ENCODE results near the gene LMBRD2. TPM values are rescaled to one million over a fixed set of nuclear protein-coding genes. Genes with fewer than 3 reads are reported as not detected.

The LMBRD2 gene
- total RNA-seq, 1 experiment from 2014 or later: 5.6 TPM

GRCh38 chr5:36161361-36161760 lies 9.7 kb upstream of the LMBRD2 start (continued):
- TF ChIP-seq, protein P1, sequence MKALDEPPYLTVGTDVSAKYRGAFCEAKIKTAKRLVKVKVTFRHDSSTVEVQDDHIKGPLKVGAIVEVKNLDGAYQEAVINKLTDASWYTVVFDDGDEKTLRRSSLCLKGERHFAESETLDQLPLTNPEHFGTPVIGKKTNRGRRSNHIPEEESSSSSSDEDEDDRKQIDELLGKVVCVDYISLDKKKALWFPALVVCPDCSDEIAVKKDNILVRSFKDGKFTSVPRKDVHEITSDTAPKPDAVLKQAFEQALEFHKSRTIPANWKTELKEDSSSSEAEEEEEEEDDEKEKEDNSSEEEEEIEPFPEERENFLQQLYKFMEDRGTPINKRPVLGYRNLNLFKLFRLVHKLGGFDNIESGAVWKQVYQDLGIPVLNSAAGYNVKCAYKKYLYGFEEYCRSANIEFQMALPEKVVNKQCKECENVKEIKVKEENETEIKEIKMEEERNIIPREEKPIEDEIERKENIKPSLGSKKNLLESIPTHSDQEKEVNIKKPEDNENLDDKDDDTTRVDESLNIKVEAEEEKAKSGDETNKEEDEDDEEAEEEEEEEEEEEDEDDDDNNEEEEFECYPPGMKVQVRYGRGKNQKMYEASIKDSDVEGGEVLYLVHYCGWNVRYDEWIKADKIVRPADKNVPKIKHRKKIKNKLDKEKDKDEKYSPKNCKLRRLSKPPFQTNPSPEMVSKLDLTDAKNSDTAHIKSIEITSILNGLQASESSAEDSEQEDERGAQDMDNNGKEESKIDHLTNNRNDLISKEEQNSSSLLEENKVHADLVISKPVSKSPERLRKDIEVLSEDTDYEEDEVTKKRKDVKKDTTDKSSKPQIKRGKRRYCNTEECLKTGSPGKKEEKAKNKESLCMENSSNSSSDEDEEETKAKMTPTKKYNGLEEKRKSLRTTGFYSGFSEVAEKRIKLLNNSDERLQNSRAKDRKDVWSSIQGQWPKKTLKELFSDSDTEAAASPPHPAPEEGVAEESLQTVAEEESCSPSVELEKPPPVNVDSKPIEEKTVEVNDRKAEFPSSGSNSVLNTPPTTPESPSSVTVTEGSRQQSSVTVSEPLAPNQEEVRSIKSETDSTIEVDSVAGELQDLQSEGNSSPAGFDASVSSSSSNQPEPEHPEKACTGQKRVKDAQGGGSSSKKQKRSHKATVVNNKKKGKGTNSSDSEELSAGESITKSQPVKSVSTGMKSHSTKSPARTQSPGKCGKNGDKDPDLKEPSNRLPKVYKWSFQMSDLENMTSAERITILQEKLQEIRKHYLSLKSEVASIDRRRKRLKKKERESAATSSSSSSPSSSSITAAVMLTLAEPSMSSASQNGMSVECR (CRISPR knock-in tag; IDR thresholded peaks at IDR 0.05; ENCODE audit: borderline replicate concordance): no peak
- TF ChIP-seq, protein P2, sequence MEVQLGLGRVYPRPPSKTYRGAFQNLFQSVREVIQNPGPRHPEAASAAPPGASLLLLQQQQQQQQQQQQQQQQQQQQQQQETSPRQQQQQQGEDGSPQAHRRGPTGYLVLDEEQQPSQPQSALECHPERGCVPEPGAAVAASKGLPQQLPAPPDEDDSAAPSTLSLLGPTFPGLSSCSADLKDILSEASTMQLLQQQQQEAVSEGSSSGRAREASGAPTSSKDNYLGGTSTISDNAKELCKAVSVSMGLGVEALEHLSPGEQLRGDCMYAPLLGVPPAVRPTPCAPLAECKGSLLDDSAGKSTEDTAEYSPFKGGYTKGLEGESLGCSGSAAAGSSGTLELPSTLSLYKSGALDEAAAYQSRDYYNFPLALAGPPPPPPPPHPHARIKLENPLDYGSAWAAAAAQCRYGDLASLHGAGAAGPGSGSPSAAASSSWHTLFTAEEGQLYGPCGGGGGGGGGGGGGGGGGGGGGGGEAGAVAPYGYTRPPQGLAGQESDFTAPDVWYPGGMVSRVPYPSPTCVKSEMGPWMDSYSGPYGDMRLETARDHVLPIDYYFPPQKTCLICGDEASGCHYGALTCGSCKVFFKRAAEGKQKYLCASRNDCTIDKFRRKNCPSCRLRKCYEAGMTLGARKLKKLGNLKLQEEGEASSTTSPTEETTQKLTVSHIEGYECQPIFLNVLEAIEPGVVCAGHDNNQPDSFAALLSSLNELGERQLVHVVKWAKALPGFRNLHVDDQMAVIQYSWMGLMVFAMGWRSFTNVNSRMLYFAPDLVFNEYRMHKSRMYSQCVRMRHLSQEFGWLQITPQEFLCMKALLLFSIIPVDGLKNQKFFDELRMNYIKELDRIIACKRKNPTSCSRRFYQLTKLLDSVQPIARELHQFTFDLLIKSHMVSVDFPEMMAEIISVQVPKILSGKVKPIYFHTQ (CRISPR knock-in tag; IDR thresholded peaks at IDR 0.05): no peak
- no peak for TF ChIP-seq JAZF1 (CRISPR knock-in tag; IDR thresholded peaks at IDR 0.05)

DNA sequence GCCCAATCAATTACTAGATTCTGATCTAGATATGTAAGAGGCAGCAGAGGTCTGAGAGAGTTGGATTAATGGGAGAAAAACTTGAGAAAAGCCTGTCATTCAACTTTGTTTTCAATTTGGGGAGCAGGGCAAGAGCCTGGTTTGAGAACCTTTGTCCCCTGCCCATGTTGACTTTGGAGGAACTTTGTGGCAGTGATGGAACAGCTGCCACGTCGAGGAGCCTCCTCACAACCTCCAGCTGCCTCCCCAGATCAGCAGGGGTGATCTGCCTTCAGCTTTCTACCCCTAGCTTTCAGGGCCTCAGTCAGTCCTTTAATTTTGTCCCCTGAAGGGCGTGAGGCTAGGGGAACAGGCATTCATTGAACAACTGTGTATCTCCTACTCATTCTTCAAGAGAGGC lies 8.9 kb upstream of the LMBRD2 start:
- Mint-ChIP-seq H3K9me3 (no peaks in the 10 kb centered on the region), H3K4me1 (no peaks in the 10 kb centered on the region), H3K27me3 (ENCODE audit: low read depth) (no peaks in the 10 kb centered on the region), H3K36me3 (peaks cover 52% of the 10 kb centered on the region), H3K4me3 (no peak overlapping the region), H3K27ac (no peak overlapping the region)
- TF ChIP-seq KAT7 (CRISPR knock-in tag; IDR thresholded peaks at IDR 0.05; ENCODE audit: borderline replicate concordance) (no peak), RORB (CRISPR knock-in tag; IDR thresholded peaks at IDR 0.05) (no peak), PRRX2 (CRISPR knock-in tag; IDR thresholded peaks at IDR 0.05) (no peak)
- CTCF ChIA-PET: no interaction called here
- ATAC-seq (no peak), DNase-seq (ENCODE audit: low spot score) (no peak)
- POLR2A ChIA-PET: no interaction called here

DNA sequence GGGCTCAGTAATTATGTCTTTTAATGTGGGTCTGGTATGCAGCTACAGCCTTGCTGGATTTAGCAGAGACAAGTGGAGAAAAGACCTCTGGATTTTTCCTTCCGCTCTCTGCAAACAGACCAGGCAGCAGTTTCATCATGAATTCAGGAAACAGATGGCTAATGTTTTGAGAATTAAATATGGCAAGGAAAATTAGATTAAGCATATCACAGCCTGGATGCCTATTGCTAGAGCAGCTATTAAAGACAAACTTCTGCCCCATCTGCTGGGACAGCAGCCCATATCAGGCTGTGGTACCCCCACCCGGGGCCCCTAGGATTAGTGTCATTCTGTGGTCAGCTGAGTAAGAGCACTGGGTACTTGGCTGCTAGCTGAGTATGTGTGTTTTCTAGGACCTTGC lies 6.5 kb upstream of the LMBRD2 start:
- Mint-ChIP-seq H3K9me3 (no peaks in the 10 kb centered on the region), H3K27ac (no peak overlapping the region), H3K4me1 (peaks cover 5% of the 10 kb centered on the region), H3K36me3 (peaks cover 50% of the 10 kb centered on the region), H3K27me3 (ENCODE audit: low read depth) (no peaks in the 10 kb centered on the region), H3K4me3 (no peak overlapping the region)
- ChIA-PET CTCF (interaction anchor here (1.0 kb wide), 1 partner anchor 79 kb away, joined by 3 read pairs; no protein-coding TSS in a partner anchor), POLR2A (no interaction called here)
- ATAC-seq (no peak), DNase-seq (ENCODE audit: low spot score) (no peak)
- TF ChIP-seq, protein P1 (CRISPR knock-in tag; IDR thresholded peaks at IDR 0.05; ENCODE audit: borderline replicate concordance): no peak
- TF ChIP-seq ZNF671 (CRISPR knock-in tag; IDR thresholded peaks at IDR 0.05) (no peak), CREB1 (CRISPR knock-in tag; IDR thresholded peaks at IDR 0.05) (no peak), USF2 (CRISPR knock-in tag; IDR thresholded peaks at IDR 0.05) (no peak), MYBL2 (CRISPR knock-in tag; IDR thresholded peaks at IDR 0.05) (no peak), JUN (CRISPR knock-in tag; IDR thresholded peaks at IDR 0.05) (no peak), RORB (CRISPR knock-in tag; IDR thresholded peaks at IDR 0.05) (no peak), PRDM15 (CRISPR knock-in tag; IDR thresholded peaks at IDR 0.05) (no peak)

Measured in WTC11 (cell line).